HL-60 (cell line): Measurements from ENCODE around the gene ALG5.

Source experiments
- POLR2AphosphoS5 ChIP-seq: IDR thresholded peaks from 2 replicates; pipeline ENCODE4 v1.6.1; 2012; ENCODE audit warnings: low read depth
- SPI1 ChIP-seq: IDR thresholded peaks from 2 replicates; pipeline ENCODE4 v1.6.1; 2012; ENCODE audit warnings: low read depth, mild to moderate bottlenecking, borderline replicate concordance
- TF ChIP-seq, protein P1 (sequence below): IDR thresholded peaks from one replicate; pipeline ENCODE4 v1.5.1; 2011; ENCODE audit warnings: low read length, control low read depth, inconsistent platforms; ENCODE audit not compliant: insufficient read depth

GRCh38 chr13:36907266-36907665 is 91.9 kb downstream of the ALG5 start:
- TF ChIP-seq, protein P1, sequence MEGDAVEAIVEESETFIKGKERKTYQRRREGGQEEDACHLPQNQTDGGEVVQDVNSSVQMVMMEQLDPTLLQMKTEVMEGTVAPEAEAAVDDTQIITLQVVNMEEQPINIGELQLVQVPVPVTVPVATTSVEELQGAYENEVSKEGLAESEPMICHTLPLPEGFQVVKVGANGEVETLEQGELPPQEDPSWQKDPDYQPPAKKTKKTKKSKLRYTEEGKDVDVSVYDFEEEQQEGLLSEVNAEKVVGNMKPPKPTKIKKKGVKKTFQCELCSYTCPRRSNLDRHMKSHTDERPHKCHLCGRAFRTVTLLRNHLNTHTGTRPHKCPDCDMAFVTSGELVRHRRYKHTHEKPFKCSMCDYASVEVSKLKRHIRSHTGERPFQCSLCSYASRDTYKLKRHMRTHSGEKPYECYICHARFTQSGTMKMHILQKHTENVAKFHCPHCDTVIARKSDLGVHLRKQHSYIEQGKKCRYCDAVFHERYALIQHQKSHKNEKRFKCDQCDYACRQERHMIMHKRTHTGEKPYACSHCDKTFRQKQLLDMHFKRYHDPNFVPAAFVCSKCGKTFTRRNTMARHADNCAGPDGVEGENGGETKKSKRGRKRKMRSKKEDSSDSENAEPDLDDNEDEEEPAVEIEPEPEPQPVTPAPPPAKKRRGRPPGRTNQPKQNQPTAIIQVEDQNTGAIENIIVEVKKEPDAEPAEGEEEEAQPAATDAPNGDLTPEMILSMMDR, result no peak
- TF ChIP-seq POLR2AphosphoS5, result no peak
- TF ChIP-seq SPI1, result no peak
